HepG2 (cell line): ENCODE measurements around the gene PPP1R1B. TPM values are rescaled to one million over a fixed set of nuclear protein-coding genes. Genes with fewer than 3 reads are reported as not detected.
A peak's percentile ranks its signal among the peaks of the same experiment; 100 is the strongest.

ENCODE experiments used
- CENPX ChIP-seq: sonication (generic); formaldehyde crosslinking; IDR thresholded peaks from 2 replicates; pipeline ENCODE4 v1.9.0; 2021; ENCODE audit warnings: mild to moderate bottlenecking, missing genetic modification reagents, moderate library complexity
- FOXC1 ChIP-seq: sonication (generic); formaldehyde crosslinking; IDR thresholded peaks from 2 replicates; pipeline ENCODE4 v1.8.0; 2022; ENCODE audit warnings: mild to moderate bottlenecking, missing genetic modification reagents, borderline replicate concordance
- FOXM1 ChIP-seq: sonication (generic); formaldehyde crosslinking; IDR thresholded peaks from 2 replicates; pipeline ENCODE4 v1.5.0; 2020; ENCODE audit warnings: missing genetic modification reagents
- HNF1B ChIP-seq: sonication (generic); formaldehyde crosslinking; IDR thresholded peaks from 2 replicates; pipeline ENCODE4 v1.5.1; 2020; ENCODE audit warnings: mild to moderate bottlenecking, moderate library complexity, missing genetic modification reagents
- HNRNPK ChIP-seq: fragments of 200-400 bp; formaldehyde crosslinking; IDR thresholded peaks from 2 replicates; pipeline ENCODE4 v1.6.1; 2018; ENCODE audit warnings: low read length, low read depth, moderate library complexity, mild to moderate bottlenecking; ENCODE audit not compliant: poor library complexity, severe bottlenecking
- HOXA9 ChIP-seq: sonication (generic); formaldehyde crosslinking; IDR thresholded peaks from 2 replicates; pipeline ENCODE4 v1.8.1; 2022; ENCODE audit warnings: missing genetic modification reagents, mild to moderate bottlenecking, moderate library complexity, borderline replicate concordance
- KLF9 ChIP-seq: IDR thresholded peaks from 2 replicates; pipeline ENCODE4 v1.6.1; 2016; ENCODE audit warnings: low read depth
- MLX ChIP-seq: IDR thresholded peaks from 2 replicates; pipeline ENCODE4 v1.6.1; 2016
- MYC ChIP-seq: sonication (generic); formaldehyde crosslinking; IDR thresholded peaks from 2 replicates; pipeline ENCODE4 v1.9.0; 2021; ENCODE audit warnings: missing genetic modification reagents, borderline replicate concordance
- POGK ChIP-seq: sonication (generic); formaldehyde crosslinking; conservative IDR thresholded peaks from 2 replicates; pipeline ENCODE4 v1.8.0; 2022; ENCODE audit warnings: mild to moderate bottlenecking, moderate library complexity, missing genetic modification reagents
- SNAI1 ChIP-seq: sonication (generic); formaldehyde crosslinking; IDR thresholded peaks from 2 replicates; pipeline ENCODE4 v1.5.0; 2020; ENCODE audit warnings: mild to moderate bottlenecking, missing genetic modification reagents, borderline replicate concordance
- STAG1 ChIP-seq: sonication (generic); formaldehyde crosslinking; IDR thresholded peaks from 2 replicates; pipeline ENCODE4 v1.4.0; 2020; ENCODE audit warnings: missing genetic modification reagents
- ZMAT5 ChIP-seq: sonication (generic); formaldehyde crosslinking; IDR thresholded peaks from 2 replicates; pipeline ENCODE4 v1.5.0; 2020; ENCODE audit warnings: mild to moderate bottlenecking, low read depth, missing genetic modification reagents, borderline replicate concordance
- ZNF274 ChIP-seq: sonication (generic); formaldehyde crosslinking; IDR thresholded peaks from 2 replicates; pipeline ENCODE4 v1.5.1; 2020; ENCODE audit warnings: mild to moderate bottlenecking, missing genetic modification reagents
- ZNF468 ChIP-seq: sonication (generic); formaldehyde crosslinking; IDR thresholded peaks from 2 replicates; pipeline ENCODE4 v1.8.0; 2022; ENCODE audit warnings: mild to moderate bottlenecking, moderate library complexity, missing genetic modification reagents
- ZNF660 ChIP-seq: sonication (generic); formaldehyde crosslinking; IDR thresholded peaks from 2 replicates; pipeline ENCODE4 v1.5.1; 2020; ENCODE audit warnings: mild to moderate bottlenecking, low read depth, missing genetic modification reagents, borderline replicate concordance
- ZNF768 ChIP-seq: sonication (generic); formaldehyde crosslinking; IDR thresholded peaks from 2 replicates; pipeline ENCODE4 v1.4.0; 2020; ENCODE audit warnings: missing genetic modification reagents
- ZSCAN22 ChIP-seq: sonication (generic); formaldehyde crosslinking; IDR thresholded peaks from 2 replicates; pipeline ENCODE4 v1.4.0; 2020; ENCODE audit warnings: mild to moderate bottlenecking, missing genetic modification reagents
- ZZZ3 ChIP-seq: sonication (generic); formaldehyde crosslinking; IDR thresholded peaks from 2 replicates; pipeline ENCODE4 v1.4.0; 2020; ENCODE audit warnings: missing genetic modification reagents, mild to moderate bottlenecking, borderline replicate concordance
- polyA plus RNA-seq, 8 experiments: library from polyadenylated mRNA; depleted of rRNA in 3 of 8; stranded (reverse) in 7 of 8; unstranded in 1 of 8; fragments of >200 nt; fragmentation: Illumina TruSeq in 4 of 8; extraction: Trizol in 4 of 8; gene quantifications; 2 replicates each; pipeline versions ENCODE4 v1.2.1 to v1.2.3, GENCODE V29; 2011 to 2016; ENCODE audit warnings: low read depth in 4 of 8, missing spikeins in 1 of 8, mixed read lengths in 1 of 8; ENCODE audit not compliant: insufficient read depth in 1 of 8
- total RNA-seq, 5 experiments: library from RNA; depleted of rRNA; stranded (reverse); fragments of >200 nt; fragmentation: Illumina TruSeq; extraction: Trizol; gene quantifications; 2 replicates each; pipeline ENCODE4 v1.2.3, GENCODE V29; 2016; ENCODE audit warnings: low read depth in 1 of 5
- TF ChIP-seq, protein P1 (sequence below), 2 experiments: fragments of 450-650 bp in 1 of 2; sonication (generic) in 1 of 2; formaldehyde crosslinking; IDR thresholded peaks; 2 replicates each; pipeline versions ENCODE4 v1.5.0 to v1.8.0; 2020 to 2022; ENCODE audit warnings: mild to moderate bottlenecking in 1 of 2, missing genetic modification reagents in 1 of 2
- TF ChIP-seq, protein P2 (sequence below): sonication (generic); formaldehyde crosslinking; IDR thresholded peaks from 2 replicates; pipeline ENCODE4 v1.8.1; 2023; ENCODE audit warnings: mild to moderate bottlenecking, inconsistent platforms, moderate library complexity, missing genetic modification reagents, borderline replicate concordance

Gene PPP1R1B
- total and polyA plus RNA-seq, 2 of the 13 experiments (the other 11 are each of a cell fraction or from before 2014, with no cell fraction given): 0.08 TPM; not detected in 1

DNA sequence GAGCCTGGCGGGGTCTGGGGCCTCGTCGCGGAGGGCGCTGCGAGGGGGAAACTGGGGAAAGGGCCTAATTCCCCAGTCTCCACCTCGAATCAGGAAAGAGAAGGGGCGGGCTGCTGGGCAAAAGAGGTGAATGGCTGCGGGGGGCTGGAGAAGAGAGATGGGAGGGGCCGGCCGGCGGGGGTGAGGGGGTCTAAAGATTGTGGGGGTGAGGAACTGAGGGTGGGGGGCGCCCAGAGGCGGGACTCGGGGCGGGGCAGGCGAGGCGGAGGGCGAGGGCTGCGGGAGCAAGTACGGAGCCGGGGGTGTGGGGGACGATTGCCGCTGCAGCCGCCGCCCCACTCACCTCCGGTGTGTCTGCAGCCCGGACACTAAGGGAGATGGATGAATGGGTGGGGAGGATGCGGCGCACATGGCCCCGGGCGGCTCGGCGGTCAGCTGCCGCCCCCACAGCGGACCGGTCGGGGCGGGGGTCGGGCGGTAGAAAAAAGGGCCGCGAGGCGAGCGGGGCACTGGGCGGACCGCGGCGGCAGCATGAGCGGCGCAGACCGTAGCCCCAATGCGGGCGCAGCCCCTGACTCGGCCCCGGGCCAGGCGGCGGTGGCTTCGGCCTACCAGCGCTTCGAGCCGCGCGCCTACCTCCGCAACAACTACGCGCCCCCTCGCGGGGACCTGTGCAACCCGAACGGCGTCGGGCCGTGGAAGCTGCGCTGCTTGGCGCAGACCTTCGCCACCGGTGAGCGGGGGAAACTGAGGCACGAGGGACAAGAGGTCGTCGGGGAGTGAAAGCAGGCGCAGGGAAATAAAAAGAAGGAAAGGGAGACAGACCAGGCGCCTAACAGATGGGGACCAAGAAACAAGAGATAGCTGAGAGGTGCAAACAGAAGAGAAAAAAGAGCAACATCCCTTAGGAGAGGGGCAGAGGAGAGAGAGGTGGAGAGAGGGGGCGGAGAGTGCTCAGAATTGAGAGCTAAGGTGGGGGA is 41.5 kb downstream of the PPP1R1B start, which contains the start of gene PNMT (continued):
- TF ChIP-seq, protein P1, sequence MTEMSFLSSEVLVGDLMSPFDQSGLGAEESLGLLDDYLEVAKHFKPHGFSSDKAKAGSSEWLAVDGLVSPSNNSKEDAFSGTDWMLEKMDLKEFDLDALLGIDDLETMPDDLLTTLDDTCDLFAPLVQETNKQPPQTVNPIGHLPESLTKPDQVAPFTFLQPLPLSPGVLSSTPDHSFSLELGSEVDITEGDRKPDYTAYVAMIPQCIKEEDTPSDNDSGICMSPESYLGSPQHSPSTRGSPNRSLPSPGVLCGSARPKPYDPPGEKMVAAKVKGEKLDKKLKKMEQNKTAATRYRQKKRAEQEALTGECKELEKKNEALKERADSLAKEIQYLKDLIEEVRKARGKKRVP (CRISPR knock-in tag; IDR thresholded peaks at IDR 0.05): peak in 1 of 2 experiments; percentile 33; a peak in 1 of 4 replicates
- peak; percentile 73; the same call in 1 of the 2 replicates for TF ChIP-seq POGK (CRISPR knock-in tag)
- no peak for TF ChIP-seq ZNF660
- TF ChIP-seq, protein P2, sequence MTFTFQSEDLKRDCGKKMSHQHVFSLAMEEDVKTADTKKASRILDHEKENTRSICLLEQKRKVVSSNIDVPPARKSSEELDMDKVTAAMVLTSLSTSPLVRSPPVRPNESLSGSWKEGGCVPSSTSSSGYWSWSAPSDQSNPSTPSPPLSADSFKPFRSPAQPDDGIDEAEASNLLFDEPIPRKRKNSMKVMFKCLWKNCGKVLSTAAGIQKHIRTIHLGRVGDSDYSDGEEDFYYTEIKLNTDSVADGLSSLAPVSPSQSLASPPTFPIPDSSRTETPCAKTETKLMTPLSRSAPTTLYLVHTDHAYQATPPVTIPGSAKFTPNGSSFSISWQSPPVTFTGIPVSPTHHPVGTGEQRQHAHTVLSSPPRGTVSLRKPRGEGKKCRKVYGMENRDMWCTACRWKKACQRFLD (CRISPR knock-in tag): no peak; the same call in 1 of the 2 replicates
- no peak for TF ChIP-seq ZMAT5 (CRISPR knock-in tag)
- peak; percentile 53; the same call in 1 of the 2 replicates for TF ChIP-seq MLX (CRISPR knock-in tag)
- TF ChIP-seq KLF9 (CRISPR knock-in tag): no peak
- TF ChIP-seq HNRNPK: peak; percentile 81
- peak; percentile 64; the same call in 1 of the 2 replicates for TF ChIP-seq HOXA9
- TF ChIP-seq FOXM1: no peak
- peak; percentile 79 for TF ChIP-seq FOXC1 (CRISPR knock-in tag)
- 0 out of 2 replicates have a peak, but pooled peaks have one; percentile 46 for TF ChIP-seq ZSCAN22
- 0 out of 2 replicates have a peak, but pooled peaks have one; percentile 24 for TF ChIP-seq ZNF468 (CRISPR knock-in tag)
- no peak for TF ChIP-seq SNAI1 (CRISPR knock-in tag)
- TF ChIP-seq CENPX (CRISPR knock-in tag): no peak
- TF ChIP-seq ZZZ3 (CRISPR knock-in tag): no peak
- peak; percentile 88; the same call in 1 of the 2 replicates for TF ChIP-seq ZNF768
- peak; percentile 88 for TF ChIP-seq MYC (CRISPR knock-in tag)
- TF ChIP-seq HNF1B (CRISPR knock-in tag): peak; percentile 60; the same call in 1 of the 2 replicates
- TF ChIP-seq ZNF274: peak; percentile 97
- TF ChIP-seq STAG1 (CRISPR knock-in tag): peak; percentile 67
